ENCODE data around the gene SPAG16.
"Not testable (repeated sequence)": the region's sequence is repeated elsewhere in the genome, so short reads cannot be mapped to it uniquely, and the experiment has no call there.

SPAG16 gene

GRCh38 chr2:213271947-213272346 lies 12.3 kb upstream of the SPAG16 start:
- DNase-seq (ENCODE audit: low read depth in 1 of 2, low spot score in 1 of 2), result no peak

- no peak for DNase-seq (ENCODE audit: low read depth in 1 of 2, low spot score in 1 of 2)
Observed at GRCh38 chr2:213274143-213274542, 10.1 kb upstream of the SPAG16 start.

DNA sequence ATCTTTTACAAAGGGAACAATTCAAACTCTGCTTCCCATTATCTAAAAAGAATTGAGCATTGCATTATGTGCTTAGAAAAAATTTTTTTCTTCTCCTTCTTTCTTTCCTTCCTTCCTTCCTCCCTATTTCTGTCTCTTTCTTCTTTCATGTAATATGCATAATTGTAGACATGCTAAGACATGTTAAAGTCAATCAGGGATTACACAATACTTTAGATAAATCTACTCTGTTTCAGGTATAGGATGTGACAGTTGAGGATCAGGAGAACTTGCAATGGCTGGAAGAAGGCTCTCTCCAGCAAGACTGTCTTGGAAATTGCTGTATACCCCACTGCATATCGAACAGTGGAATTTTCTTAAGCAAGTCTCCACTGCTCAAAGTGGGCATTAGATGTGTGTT lies 9.0 kb upstream of the SPAG16 start:
- DNase-seq (ENCODE audit: low read depth in 1 of 2, low spot score in 1 of 2), result no peak

DNA sequence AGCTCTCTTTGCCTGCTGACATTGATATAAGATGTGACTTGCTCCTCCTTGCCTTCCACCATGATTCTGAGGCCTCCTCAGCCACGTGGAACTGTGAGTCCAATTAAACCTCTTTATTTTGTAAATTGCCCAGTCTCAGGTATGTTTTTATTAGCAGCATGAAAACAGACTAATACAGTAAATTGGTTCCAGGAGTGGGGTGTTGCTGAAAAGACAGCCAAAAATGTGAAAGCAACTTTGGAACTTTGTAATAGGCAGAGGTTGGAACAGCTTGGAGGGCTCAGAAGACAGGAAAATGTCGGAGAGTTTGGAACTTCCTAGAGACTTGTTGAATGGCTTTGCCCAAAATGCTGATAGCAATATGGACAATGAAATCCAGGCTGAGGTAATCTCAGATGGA lies 7.1 kb upstream of the SPAG16 start:
- not testable (repeated sequence) for DNase-seq (ENCODE audit: low read depth in 1 of 2, low spot score in 1 of 2)

DNA sequence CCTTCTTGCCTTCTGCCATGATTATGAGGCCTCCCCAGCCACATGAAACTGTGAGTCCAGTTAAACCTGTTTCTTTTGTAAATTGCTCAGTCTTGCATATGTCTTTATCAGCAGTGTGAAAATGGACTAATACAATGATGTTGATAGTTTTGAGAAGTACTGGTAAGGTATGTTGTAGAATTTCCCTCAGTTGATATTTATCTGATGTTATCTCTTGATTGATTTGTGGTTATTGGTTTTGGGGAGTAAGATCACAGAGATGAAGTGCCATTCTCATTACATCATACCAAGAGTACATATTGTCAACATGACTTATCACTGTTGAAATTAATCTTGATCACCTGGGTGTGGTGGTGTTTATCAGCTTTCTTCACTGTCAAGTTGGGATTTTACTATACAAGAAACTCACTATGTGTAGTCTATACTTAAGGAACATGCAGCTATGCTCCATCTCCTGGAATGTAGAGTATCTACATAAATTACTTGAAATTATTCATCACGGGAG lies 5.1 kb upstream of the SPAG16 start:
- no peak for DNase-seq (ENCODE audit: low read depth in 1 of 2, low spot score in 1 of 2)

GRCh38 chr2:213279971-213280370 lies 4.3 kb upstream of the SPAG16 start:
- DNase-seq (ENCODE audit: low read depth in 1 of 2, low spot score in 1 of 2), result no peak

DNA sequence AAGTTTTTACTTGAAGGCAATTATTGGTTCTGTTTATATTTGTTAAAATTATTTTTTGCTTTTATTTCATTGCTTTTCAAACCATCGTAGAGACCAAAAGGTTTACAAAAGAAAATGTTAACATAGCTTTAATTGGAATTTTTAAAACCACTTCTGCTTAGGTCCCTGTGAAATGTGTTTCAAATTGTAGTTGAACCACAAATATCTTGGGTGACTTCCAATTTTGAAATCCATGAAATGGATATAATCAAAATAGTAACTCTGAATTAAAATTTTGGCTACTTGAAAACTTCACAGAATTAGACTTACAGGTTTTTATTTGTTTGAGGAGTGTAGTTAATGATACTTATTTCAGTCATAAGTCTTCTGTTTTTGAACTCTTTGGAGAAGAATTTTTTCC lies 3.1 kb upstream of the SPAG16 start:
- no peak for DNase-seq (ENCODE audit: low read depth in 1 of 2, low spot score in 1 of 2)

GRCh38 chr2:213285404-213285803 lies 1.1 kb downstream of the SPAG16 start:
- no peak for DNase-seq (ENCODE audit: low read depth in 1 of 2, low spot score in 1 of 2)

DNA sequence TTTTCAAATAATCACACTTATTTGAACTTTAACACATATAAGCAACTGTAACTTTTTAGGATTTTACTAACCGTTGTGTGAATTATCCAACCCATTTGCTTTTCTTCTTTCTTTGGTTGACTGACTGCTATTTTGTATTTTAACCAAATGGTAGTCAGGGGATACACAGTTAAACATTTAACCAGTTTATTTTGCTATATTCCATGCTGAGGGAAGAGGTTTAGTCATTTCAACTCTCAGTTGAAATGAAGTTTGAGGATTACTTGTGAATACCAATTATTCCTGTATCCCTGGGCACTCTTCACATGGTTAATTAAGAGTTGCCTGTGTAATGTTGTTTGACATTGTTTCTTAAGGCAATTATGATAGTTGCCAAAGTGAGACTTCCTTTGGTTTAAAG lies 1.9 kb downstream of the SPAG16 start:
- DNase-seq (ENCODE audit: low read depth in 1 of 2, low spot score in 1 of 2), result no peak

- no peak for DNase-seq (ENCODE audit: low read depth in 1 of 2, low spot score in 1 of 2)
Observed at GRCh38 chr2:213288913-213289700, 4.8 kb downstream of the SPAG16 start.

- no peak for DNase-seq (ENCODE audit: low read depth in 1 of 2, low spot score in 1 of 2)
Observed at GRCh38 chr2:213290501-213290900, 6.2 kb downstream of the SPAG16 start.

- no peak for DNase-seq (ENCODE audit: low read depth in 1 of 2, low spot score in 1 of 2)
Observed at GRCh38 chr2:213296270-213296669, 12.0 kb downstream of the SPAG16 start.

DNA sequence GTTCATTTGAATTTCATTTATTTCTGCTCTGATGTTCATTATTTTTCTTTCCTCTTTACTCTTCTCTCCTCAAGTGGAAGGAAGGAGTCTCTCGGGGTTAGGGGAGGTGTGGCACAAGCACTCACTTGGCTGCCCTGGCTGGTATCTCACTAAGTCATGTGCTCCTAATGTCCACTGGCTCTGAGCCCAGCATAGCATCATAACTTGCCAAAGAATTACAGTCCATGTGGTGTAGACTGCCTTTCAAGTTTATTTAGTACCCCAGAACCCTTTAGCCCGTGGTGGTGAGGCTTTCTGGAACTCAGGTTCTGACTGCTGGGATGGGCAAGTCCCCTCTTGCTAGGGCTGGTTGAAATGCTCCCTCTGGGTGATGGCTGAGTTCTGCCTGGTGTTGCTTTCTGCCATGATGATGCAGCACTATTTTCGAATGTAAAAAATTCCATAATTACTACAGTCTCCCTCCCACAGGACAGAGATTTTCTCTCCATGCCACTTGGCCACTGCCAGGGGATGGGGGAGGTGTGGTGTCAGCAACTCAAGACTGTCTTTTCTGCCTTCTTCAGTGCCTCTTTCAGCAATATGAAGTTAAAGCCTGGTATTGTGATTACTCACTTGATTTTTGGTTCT lies 22.2 kb downstream of the SPAG16 start:
- DNase-seq (ENCODE audit: low read depth in 1 of 2, low spot score in 1 of 2), result no peak

- DNase-seq (ENCODE audit: low read depth in 1 of 2, low spot score in 1 of 2), result no peak
Observed at GRCh38 chr2:213315168-213315876, 31.1 kb downstream of the SPAG16 start.

DNA sequence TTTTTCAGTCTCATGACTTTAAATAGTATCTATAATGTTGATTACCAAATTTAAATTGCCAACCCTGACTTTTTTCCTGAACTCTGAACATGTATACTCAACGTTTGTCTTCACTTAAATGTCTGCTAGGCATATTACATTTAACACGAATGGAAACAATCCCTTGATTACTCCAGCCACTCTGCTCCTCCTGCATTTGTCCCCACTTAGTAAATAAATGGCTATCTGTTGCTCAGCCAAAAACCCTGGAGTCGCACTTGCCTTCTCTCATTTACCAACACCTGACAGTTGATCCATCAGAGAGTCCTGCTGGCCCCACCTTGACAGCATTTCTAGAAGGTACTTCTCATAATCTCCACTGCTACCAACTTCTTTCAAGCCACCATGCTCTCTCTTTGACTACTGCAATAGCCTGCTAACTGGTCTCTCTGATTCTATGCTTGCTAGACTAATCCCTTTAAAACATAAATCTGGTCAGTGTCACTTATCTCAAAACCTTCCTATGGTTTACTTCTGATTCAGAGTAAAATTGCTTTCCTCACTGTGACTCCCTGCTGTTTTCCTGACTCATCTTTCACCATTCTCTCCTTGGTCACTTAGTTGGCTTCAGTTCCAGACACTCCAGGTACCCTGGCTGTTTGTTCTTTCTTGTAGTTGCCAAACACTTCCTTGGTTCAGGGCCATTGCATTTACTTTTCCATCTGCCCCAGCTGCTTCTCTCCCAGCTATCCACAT lies 31.9 kb downstream of the SPAG16 start:
- DNase-seq (ENCODE audit: low read depth in 1 of 2, low spot score in 1 of 2), result no peak

DNA sequence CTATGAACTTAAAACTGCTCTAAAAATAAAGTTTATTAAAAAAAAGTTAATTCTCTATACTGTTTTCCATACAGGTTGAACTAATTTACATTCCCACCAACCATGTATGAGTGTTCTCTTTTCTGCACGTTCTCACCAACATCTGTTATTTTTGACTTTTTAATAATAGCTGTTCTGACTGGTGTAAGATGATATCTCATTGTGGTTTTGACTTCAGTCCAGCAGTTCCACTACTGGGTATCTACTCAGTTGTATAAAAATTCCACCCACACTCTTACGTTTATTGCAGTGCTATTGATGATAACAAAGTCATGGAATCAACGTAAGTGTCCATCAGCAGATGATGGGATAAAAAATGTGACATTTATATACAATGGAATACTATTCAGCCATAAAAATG lies 33.7 kb downstream of the SPAG16 start:
- DNase-seq (ENCODE audit: low read depth in 1 of 2, low spot score in 1 of 2), result no peak

DNA sequence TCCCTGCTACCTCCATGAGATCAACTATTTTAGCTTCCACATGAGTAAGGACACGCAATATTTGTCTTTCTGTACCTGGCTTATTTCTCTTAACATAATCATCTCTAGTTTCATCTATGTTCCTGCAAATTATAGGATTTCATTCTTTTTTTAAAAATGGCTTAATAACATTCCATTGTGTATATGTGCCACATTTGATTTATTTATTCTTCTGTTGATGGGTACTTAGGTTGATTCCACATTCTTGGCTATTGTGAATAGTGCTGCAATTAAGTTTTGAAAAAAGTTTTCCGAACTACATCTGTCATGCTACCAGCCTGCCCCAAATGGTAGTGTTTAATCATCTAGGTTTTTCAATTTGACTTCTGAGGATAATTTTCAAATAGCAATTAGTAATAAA lies 36.3 kb downstream of the SPAG16 start:
- no peak for DNase-seq (ENCODE audit: low read depth in 1 of 2, low spot score in 1 of 2)

DNA sequence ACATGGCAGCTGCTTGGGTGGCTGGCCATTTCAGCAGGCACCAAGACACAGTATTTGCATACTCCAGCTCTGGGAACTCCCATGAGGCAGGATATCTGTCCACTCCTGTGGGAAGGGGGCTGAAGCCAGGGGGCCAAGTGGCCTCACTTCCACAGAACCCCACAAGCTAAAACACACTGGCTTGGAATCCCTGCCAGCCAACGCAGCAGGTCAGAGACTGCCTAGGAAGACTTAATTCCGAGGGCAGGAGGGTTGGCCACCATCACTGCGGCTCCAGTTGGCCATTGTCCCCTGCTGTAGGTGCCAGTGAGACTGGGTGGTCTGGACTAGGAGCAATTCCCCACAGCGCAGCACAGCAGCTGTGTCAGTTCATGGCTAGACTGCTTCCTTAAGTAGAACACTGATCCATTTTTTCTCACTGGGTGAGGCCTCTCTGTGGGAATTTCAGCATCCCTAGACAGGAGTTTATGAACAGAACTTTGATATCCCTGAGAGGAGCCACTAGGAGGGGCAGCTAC lies 52.0 kb downstream of the SPAG16 start:
- no peak for DNase-seq (ENCODE audit: low read depth in 1 of 2, low spot score in 1 of 2)

GRCh38 chr2:213353419-213353818 lies 69.2 kb downstream of the SPAG16 start:
- DNase-seq (ENCODE audit: low read depth in 1 of 2, low spot score in 1 of 2), result no peak

- no peak for DNase-seq (ENCODE audit: low read depth in 1 of 2, low spot score in 1 of 2)
Observed at GRCh38 chr2:213376644-213377043, 92.4 kb downstream of the SPAG16 start.

- DNase-seq (ENCODE audit: low read depth in 1 of 2, low spot score in 1 of 2), result not testable (repeated sequence)
Observed at GRCh38 chr2:213407027-213407426, 122.8 kb downstream of the SPAG16 start.
